Stomach (tissue), 9 donors: ENCODE results near the gene TRAF7. TPM values are rescaled to one million over a fixed set of nuclear protein-coding genes. Genes with fewer than 3 reads are reported as not detected.

Experiments used
- DNase-seq, 2 donors: peaks; one replicate each; pipeline versions ENCODE4 v3.0.0 to v3.0.0-alpha.2; 2013 to 2019
- H3K27ac ChIP-seq, 5 donors: fragments of 200-600 bp in 4 of 5; sonication (generic) in 4 of 5; one replicate each; pipeline ENCODE4 v1.5.1; 2013 to 2019; ENCODE audit warnings: mild to moderate bottlenecking in 1 of 5, moderate library complexity in 1 of 5
- H3K27me3 ChIP-seq, 3 donors: fragments of 200-600 bp; sonication (generic); one replicate each; pipeline ENCODE4 v1.5.1; 2017 to 2019; ENCODE audit warnings: mixed run types in 1 of 3
- H3K36me3 ChIP-seq, 4 donors: fragments of 200-600 bp; sonication (generic); 1 replicate in 3 of 4; 2 replicates in 1 of 4; pipeline ENCODE4 v1.5.1; 2016 to 2019
- H3K4me1 ChIP-seq, 4 donors: fragments of 200-600 bp; sonication (generic); one replicate each; pipeline ENCODE4 v1.5.1; 2016 to 2019
- H3K4me3 ChIP-seq, 4 donors: fragments of 200-600 bp; sonication (generic) in 3 of 4; one replicate each; pipeline ENCODE4 v1.5.1; 2016 to 2019; ENCODE audit warnings: mild to moderate bottlenecking in 1 of 4
- H3K9me3 ChIP-seq, 4 donors: fragments of 200-600 bp; sonication (generic); one replicate each; pipeline ENCODE4 v1.5.1; 2016 to 2019
- EP300 ChIP-seq: sonication (generic); formaldehyde crosslinking; IDR thresholded peaks from one replicate; pipeline ENCODE4 v1.6.1; 2017; ENCODE audit warnings: antibody characterized with exemption
- POLR2A ChIP-seq, 4 donors: fragments of 450-650 bp; IDR thresholded peaks; one replicate each; pipeline ENCODE4 v1.6.1; 2016; ENCODE audit warnings: antibody characterized with exemption in 4 of 4, control low read depth in 2 of 4, mild to moderate bottlenecking in 1 of 4, moderate library complexity in 1 of 4
- POLR2AphosphoS5 ChIP-seq, 3 donors: sonication (generic); formaldehyde crosslinking; IDR thresholded peaks; one replicate each; pipeline ENCODE4 v1.6.1; 2016; ENCODE audit warnings: antibody characterized with exemption in 3 of 3
- WGBS, 5 donors: extraction: QIAGEN DNeasy Blood & Tissue Kit in 3 of 5; methylation state at CpG; one replicate each; pipeline versions ENCODE4 v1.1.5 to v1.1.7; 2013 to 2018; 5-methylcytosine and 5-hydroxymethylcytosine counted together
- intact Hi-C: fragments of 100-400 bp; cut with DNase I; formaldehyde crosslinking; loops from one replicate; pipeline ENCODE4 v1.15.1; 2023; ENCODE audit warnings: low total_unique reads
- polyA plus RNA-seq, 3 donors: library from polyadenylated mRNA; stranded (reverse); fragments of 200-250 nt; gene quantifications; one replicate each; pipeline ENCODE4 v1.2.3, GENCODE V29; 2013
- total RNA-seq, 5 donors: library from RNA; depleted of rRNA; stranded (reverse); fragments of >200 nt; gene quantifications; one replicate each; pipeline versions ENCODE4 v1.1.0 to v1.2.3, GENCODE V29; 2014 to 2016
- TF ChIP-seq, protein P1 (sequence below), 7 experiments: fragments of 450-650 bp in 4 of 7; fragments of 200-600 bp in 3 of 7; sonication (generic) in 3 of 7; IDR thresholded peaks; one replicate each; pipeline ENCODE4 v1.5.1; 2016 to 2019; ENCODE audit warnings: antibody characterized with exemption in 7 of 7, control low read depth in 2 of 7, mild to moderate bottlenecking in 1 of 7
- donor health status: healthy with polysubstance abuse.
- donor health status: Bipolar disorder and iron deficiency.
- donor health status: healthy.

TRAF7 gene
- total and polyA plus RNA-seq, 8 donors, result 20.9 to 204 (median 38.5) TPM

DNA sequence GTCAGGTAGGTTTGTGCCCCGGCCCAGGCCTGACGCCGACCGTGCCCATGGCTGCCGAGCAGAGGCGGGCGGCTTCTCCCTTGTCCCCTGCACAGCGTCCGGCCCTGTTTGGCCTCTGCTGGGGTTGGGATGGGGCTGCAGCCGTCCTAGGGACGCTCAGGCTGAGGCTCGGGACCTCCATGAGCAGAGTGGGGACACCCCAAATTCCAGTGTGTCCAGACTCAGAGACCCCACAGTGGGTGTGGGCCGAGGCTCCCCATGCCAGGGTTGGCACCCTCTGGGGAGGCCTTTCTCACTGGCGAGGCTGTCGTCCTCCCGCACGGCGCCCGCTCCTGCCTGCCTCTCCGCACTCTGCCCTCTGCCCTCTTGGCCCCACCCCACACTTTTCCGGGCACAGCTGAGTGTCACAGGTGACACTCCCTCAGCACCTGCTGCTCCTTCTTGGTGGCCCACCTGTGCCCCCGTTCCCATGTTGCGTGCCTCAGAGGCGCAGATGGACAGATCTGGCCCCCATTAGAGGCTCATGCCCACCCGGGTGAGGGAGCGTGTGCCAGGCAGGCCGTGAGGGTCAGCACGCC is 16.1 kb downstream of the TRAF7 start:
- 91 to 96% (median 94%) methylated on average over 20 to 28 of the region's 28 CpGs for whole genome bisulfite sequencing, 5 donors
- H3K36me3 ChIP-seq, result peaks cover 70 to 100% (median 100%) of the 10 kb centered on the region in 4 donors

DNA sequence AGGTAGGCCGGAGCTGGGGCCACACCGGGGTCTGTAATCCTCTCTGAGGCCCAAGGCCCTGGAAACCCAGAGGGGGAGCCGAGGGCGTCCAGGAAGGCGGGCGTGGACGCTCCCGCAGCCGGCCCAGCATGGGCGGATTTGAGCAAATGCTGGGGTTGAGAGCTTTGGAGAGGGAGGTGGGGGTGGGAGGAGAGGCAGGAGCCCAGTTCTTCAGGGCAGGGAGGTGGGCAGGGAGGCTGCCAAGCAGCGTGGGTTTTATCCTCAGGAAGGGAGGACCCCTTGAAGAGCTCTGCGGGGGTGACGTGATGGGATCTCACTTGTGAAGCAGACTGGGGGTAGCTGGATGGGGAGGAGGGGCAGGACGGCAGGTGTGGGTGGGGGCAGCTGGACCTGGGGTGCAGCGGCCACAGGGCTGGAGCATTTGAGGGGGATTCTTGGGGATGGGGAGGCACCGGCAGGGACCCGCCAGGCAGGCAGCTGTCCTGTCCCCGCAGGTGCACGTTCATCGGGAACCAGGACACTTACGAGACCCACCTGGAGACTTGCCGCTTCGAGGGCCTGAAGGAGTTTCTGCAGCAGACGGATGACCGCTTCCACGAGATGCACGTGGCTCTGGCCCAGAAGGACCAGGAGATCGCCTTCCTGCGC is 17.2 kb downstream of the TRAF7 start:
- intact Hi-C loops, result no loop called here
- Histone ChIP-seq H3K4me1 (peaks cover 0 to 7% (median 3%) of the 10 kb centered on the region in 4 donors), H3K27ac (no peak overlapping the region), H3K4me3 (no peak overlapping the region), H3K36me3 (peaks cover 69 to 100% (median 100%) of the 10 kb centered on the region in 4 donors), H3K27me3 (no peaks in the 10 kb centered on the region), H3K9me3 (no peaks in the 10 kb centered on the region)
- no peak for TF ChIP-seq POLR2A (IDR thresholded peaks at IDR 0.05)
- TF ChIP-seq POLR2AphosphoS5 (IDR thresholded peaks at IDR 0.05), result no peak
- TF ChIP-seq, protein P1, sequence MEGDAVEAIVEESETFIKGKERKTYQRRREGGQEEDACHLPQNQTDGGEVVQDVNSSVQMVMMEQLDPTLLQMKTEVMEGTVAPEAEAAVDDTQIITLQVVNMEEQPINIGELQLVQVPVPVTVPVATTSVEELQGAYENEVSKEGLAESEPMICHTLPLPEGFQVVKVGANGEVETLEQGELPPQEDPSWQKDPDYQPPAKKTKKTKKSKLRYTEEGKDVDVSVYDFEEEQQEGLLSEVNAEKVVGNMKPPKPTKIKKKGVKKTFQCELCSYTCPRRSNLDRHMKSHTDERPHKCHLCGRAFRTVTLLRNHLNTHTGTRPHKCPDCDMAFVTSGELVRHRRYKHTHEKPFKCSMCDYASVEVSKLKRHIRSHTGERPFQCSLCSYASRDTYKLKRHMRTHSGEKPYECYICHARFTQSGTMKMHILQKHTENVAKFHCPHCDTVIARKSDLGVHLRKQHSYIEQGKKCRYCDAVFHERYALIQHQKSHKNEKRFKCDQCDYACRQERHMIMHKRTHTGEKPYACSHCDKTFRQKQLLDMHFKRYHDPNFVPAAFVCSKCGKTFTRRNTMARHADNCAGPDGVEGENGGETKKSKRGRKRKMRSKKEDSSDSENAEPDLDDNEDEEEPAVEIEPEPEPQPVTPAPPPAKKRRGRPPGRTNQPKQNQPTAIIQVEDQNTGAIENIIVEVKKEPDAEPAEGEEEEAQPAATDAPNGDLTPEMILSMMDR (IDR thresholded peaks at IDR 0.05), result no peak
- TF ChIP-seq EP300, result no peak
- DNase-seq, result no peak
- WGBS, 5 donors, result 90 to 94% (median 92%) methylated on average over 25 to 29 of the region's 29 CpGs

More for the DNA sequence above, 16.1 kb downstream of the TRAF7 start:
- DNase-seq, result no peak
- peaks cover 0 to 7% (median 3%) of the 10 kb centered on the region in 4 donors for H3K4me1 ChIP-seq
- H3K9me3 ChIP-seq, result no peaks in the 10 kb centered on the region
- intact Hi-C loops, result no loop called here
- H3K27me3 ChIP-seq, result no peaks in the 10 kb centered on the region
- no peak overlapping the region for H3K4me3 ChIP-seq
- TF ChIP-seq, protein P1 (IDR thresholded peaks at IDR 0.05), result no peak
- TF ChIP-seq EP300, result no peak
- no peak for TF ChIP-seq POLR2A (IDR thresholded peaks at IDR 0.05)
- TF ChIP-seq POLR2AphosphoS5 (IDR thresholded peaks at IDR 0.05), result no peak
- H3K27ac ChIP-seq, result no peak overlapping the region

DNA sequence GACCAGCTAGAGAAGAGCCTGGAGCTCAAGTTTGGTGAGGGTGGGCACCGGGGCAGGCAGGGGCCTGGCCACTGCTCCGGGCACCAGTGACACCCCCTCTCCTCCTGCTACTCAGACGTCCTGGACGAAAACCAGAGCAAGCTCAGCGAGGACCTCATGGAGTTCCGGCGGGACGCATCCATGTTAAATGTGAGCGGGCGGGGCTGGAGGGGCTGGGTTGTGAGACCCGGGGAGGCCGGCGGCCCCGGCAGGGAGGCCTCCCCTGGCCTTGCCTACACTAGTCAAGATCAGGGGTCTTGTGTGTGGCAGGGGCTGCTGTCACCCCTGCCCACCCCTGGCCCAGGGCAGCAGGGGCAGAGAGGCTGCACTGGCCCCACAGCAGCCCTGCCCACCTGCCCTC is 17.8 kb downstream of the TRAF7 start:
- no peaks in the 10 kb centered on the region for H3K9me3 ChIP-seq
- peaks cover 70 to 100% (median 99%) of the 10 kb centered on the region in 4 donors for H3K36me3 ChIP-seq
- H3K4me1 ChIP-seq, result peaks cover 0 to 9% (median 3%) of the 10 kb centered on the region in 4 donors
- H3K4me3 ChIP-seq, result no peak overlapping the region
- H3K27ac ChIP-seq, result no peak overlapping the region
- TF ChIP-seq, protein P1 (IDR thresholded peaks at IDR 0.05), result no peak
- TF ChIP-seq POLR2A (IDR thresholded peaks at IDR 0.05), result no peak
- no peak for TF ChIP-seq EP300
- TF ChIP-seq POLR2AphosphoS5 (IDR thresholded peaks at IDR 0.05), result no peak
- WGBS, 5 donors, result 88 to 92% (median 90%) methylated on average over 10 to 14 of the region's 14 CpGs
- H3K27me3 ChIP-seq, result peaks cover 0 to 4% (median 0%) of the 10 kb centered on the region in 3 donors
- intact Hi-C loops, result no loop called here
- no peak for DNase-seq

DNA sequence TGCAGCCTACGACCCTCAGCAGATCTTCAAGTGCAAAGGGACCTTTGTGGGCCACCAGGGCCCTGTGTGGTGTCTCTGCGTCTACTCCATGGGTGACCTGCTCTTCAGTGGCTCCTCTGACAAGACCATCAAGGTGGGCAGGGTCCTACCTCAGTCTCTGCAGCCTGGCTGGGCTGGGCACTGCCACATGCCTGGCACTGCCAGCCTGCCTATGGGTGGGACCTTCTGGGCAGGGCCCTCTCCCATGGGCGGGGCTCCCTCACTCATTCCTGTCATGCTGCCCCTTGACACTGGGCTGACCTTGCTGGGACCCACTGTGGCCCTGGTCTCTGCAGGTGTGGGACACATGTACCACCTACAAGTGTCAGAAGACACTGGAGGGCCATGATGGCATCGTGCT is 18.3 kb downstream of the TRAF7 start:
- peaks cover 0 to 13% (median 5%) of the 10 kb centered on the region in 4 donors for H3K4me1 ChIP-seq
- H3K27me3 ChIP-seq, result peaks cover 0 to 8% (median 0%) of the 10 kb centered on the region in 3 donors
- DNase-seq, result no peak
- H3K4me3 ChIP-seq, result no peak overlapping the region
- 63 to 97% (median 89%) methylated on average over 2 to 4 of the region's 4 CpGs for WGBS, 5 donors
- peaks cover 70 to 94% (median 93%) of the 10 kb centered on the region in 4 donors for H3K36me3 ChIP-seq
- intact Hi-C loops, result no loop called here
- H3K27ac ChIP-seq, result no peak overlapping the region
- no peaks in the 10 kb centered on the region for H3K9me3 ChIP-seq
- no peak for TF ChIP-seq POLR2AphosphoS5 (IDR thresholded peaks at IDR 0.05)
- TF ChIP-seq POLR2A (IDR thresholded peaks at IDR 0.05), result no peak
- TF ChIP-seq EP300, result no peak
- TF ChIP-seq, protein P1 (IDR thresholded peaks at IDR 0.05), result no peak
